HG03460 (cell line): ENCODE measurements around the gene SSPN.
A peak's percentile ranks its signal among the peaks of the same experiment; 100 is the strongest.

Experiments
- ATAC-seq: cut with Tn5 transposase; IDR thresholded peaks from one replicate; pipeline ENCODE4 v1.9.1; 2021; ENCODE audit not compliant: unreplicated experiment

The SSPN gene

GRCh38 chr12:26281320-26281719, 85.9 kb downstream of the SSPN start:
- ATAC-seq, result no peak

- ATAC-seq, result no peak
Measured at GRCh38 chr12:26282339-26282940, 87.1 kb downstream of the SSPN start.

GRCh38 chr12:26283046-26283445, 87.7 kb downstream of the SSPN start:
- no peak for ATAC-seq

- no peak for ATAC-seq
Measured at GRCh38 chr12:26283617-26284016, 88.2 kb downstream of the SSPN start.

- no peak for ATAC-seq
Measured at GRCh38 chr12:26285401-26285800, 90.0 kb downstream of the SSPN start.

- ATAC-seq, result no peak
Measured at GRCh38 chr12:26286186-26286585, 90.8 kb downstream of the SSPN start.

GRCh38 chr12:26287671-26288381, 92.5 kb downstream of the SSPN start:
- ATAC-seq, result no peak

- no peak for ATAC-seq
Measured at GRCh38 chr12:26290565-26290964, 95.2 kb downstream of the SSPN start.

GRCh38 chr12:26292596-26292995, 97.2 kb downstream of the SSPN start:
- no peak for ATAC-seq

- no peak for ATAC-seq
Measured at GRCh38 chr12:26293612-26294011, 98.2 kb downstream of the SSPN start.

- no peak for ATAC-seq
Measured at GRCh38 chr12:26295001-26295400, 99.6 kb downstream of the SSPN start.

- no peak for ATAC-seq
Measured at GRCh38 chr12:26297396-26298070, 102.2 kb downstream of the SSPN start.

GRCh38 chr12:26298785-26299621, 103.6 kb downstream of the SSPN start:
- peak; percentile 98 for ATAC-seq

GRCh38 chr12:26299751-26300150, 104.4 kb downstream of the SSPN start:
- no peak for ATAC-seq
